H1 (cell line): ENCODE measurements around the gene NINJ2. TPM values are rescaled to one million over a fixed set of nuclear protein-coding genes. Genes with fewer than 3 reads are reported as not detected.

Experiments
- CTCF ChIA-PET: fragments of 300-600 bp; sonication (Branson Sonifier 250); formaldehyde crosslinking; loops from one replicate; lab custom pipeline; 2021; ENCODE audit not compliant: partially characterized antibody; lab: Charles Lee
- POLR2A ChIA-PET: fragments of 300-600 bp; sonication (Branson Sonifier 250); formaldehyde crosslinking; loops from one replicate; lab custom pipeline; 2021; ENCODE audit warnings: inconsistent platforms; ENCODE audit not compliant: partially characterized antibody; lab: Charles Lee
- DNase-seq, 2 experiments: peaks; one replicate each; pipeline versions ENCODE4 v3.0.0 to v3.0.0-alpha.2; 2010 to 2022; ENCODE audit warnings: low spot score in 2 of 2, low read depth in 1 of 2, mixed read lengths in 1 of 2
- FAIRE-seq: peaks from 2 replicates; lab custom pipeline; 2011; peaks lifted over from hg19 to GRCh38; lab: Jason Lieb, UNC
- H2AFZ ChIP-seq: 2 replicates; pipeline ENCODE4 v1.8.1; 2012; ENCODE audit warnings: low read length, inconsistent platforms
- H2AK5ac ChIP-seq: 2 replicates; pipeline ENCODE4 v1.6.1; 2013; ENCODE audit warnings: low read depth, low read length
- H2BK120ac ChIP-seq: replicated peaks from 2 replicates; pipeline ENCODE3; 2013; ENCODE audit warnings: low read depth, low read length, inconsistent platforms
- H2BK12ac ChIP-seq: 2 replicates; pipeline ENCODE4 v1.6.1; 2013; ENCODE audit warnings: low read depth, low read length
- H2BK15ac ChIP-seq: 2 replicates; pipeline ENCODE4 v1.6.1; 2013; ENCODE audit warnings: low read length
- H2BK20ac ChIP-seq: 2 replicates; pipeline ENCODE4 v1.6.1; 2013; ENCODE audit warnings: low read length
- H2BK5ac ChIP-seq: 2 replicates; pipeline ENCODE4 v1.6.1; 2013; ENCODE audit warnings: low read depth, low read length
- H3K14ac ChIP-seq: 2 replicates; pipeline ENCODE4 v1.6.1; 2013; ENCODE audit warnings: inconsistent platforms; ENCODE audit not compliant: insufficient read length
- H3K18ac ChIP-seq: 2 replicates; pipeline ENCODE4 v1.6.1; 2013; ENCODE audit warnings: low read length; ENCODE audit errors: extremely low read depth
- H3K23ac ChIP-seq: 2 replicates; pipeline ENCODE4 v1.6.1; 2013; ENCODE audit warnings: inconsistent platforms; ENCODE audit not compliant: insufficient read length
- H3K23me2 ChIP-seq: 2 replicates; pipeline ENCODE4 v1.6.1; 2013; ENCODE audit warnings: low read depth, low read length
- H3K27ac ChIP-seq: 2 replicates; pipeline ENCODE4 v1.6.1; 2011; ENCODE audit warnings: low read depth, low read length, inconsistent platforms
- H3K27me3 ChIP-seq, 4 experiments: replicated peaks in 1 of 4; 1 replicate in 1 of 4; 2 replicates in 3 of 4; pipeline versions ENCODE4 v1.6.1 to v1.8.1; 2011 to 2013; ENCODE audit warnings: low read length in 3 of 4, mild to moderate bottlenecking in 3 of 4, inconsistent platforms in 2 of 4, mixed read lengths in 2 of 4, moderate library complexity in 1 of 4; ENCODE audit not compliant: control insufficient read depth in 3 of 4, insufficient read depth in 3 of 4; ENCODE audit errors: extremely low read depth in 1 of 4
- H3K36me3 ChIP-seq, 4 experiments: 2 replicates each; pipeline versions ENCODE4 v1.6.1 to v1.8.1; 2011 to 2013; ENCODE audit warnings: mild to moderate bottlenecking in 4 of 4, low read length in 3 of 4, moderate library complexity in 2 of 4, control low read depth in 1 of 4, inconsistent platforms in 1 of 4; ENCODE audit not compliant: insufficient read depth in 4 of 4, control insufficient read depth in 2 of 4
- H3K4ac ChIP-seq: replicated peaks from 2 replicates; pipeline ENCODE3; 2013; ENCODE audit warnings: low read length, low read depth, mixed read lengths, inconsistent platforms; ENCODE audit not compliant: insufficient read length
- H3K4me1 ChIP-seq, 4 experiments: replicated peaks in 1 of 4; 1 replicate in 1 of 4; 2 replicates in 3 of 4; pipeline versions ENCODE4 v1.6.1 to v1.8.1; 2011 to 2013; ENCODE audit warnings: low read length in 3 of 4, inconsistent platforms in 2 of 4, mixed read lengths in 1 of 4; ENCODE audit not compliant: insufficient read depth in 4 of 4, control insufficient read depth in 3 of 4
- H3K4me2 ChIP-seq, 2 experiments: 2 replicates each; pipeline versions ENCODE4 v1.6.1 to v1.8.1; 2011 to 2013; ENCODE audit warnings: low read depth in 2 of 2, low read length in 2 of 2, control low read depth in 1 of 2, inconsistent platforms in 1 of 2, mild to moderate bottlenecking in 1 of 2; ENCODE audit not compliant: insufficient read depth in 1 of 2
- H3K4me3 ChIP-seq, 4 experiments: fragments of 200-600, 300-600 bp in 1 of 4; sonication (generic), shearing (Covaris generic), sonication (Bioruptor Twin) in 1 of 4; 2 replicates each; pipeline versions ENCODE4 v1.5.1 to v1.8.1; 2011 to 2016; ENCODE audit warnings: low read length in 4 of 4, low read depth in 3 of 4, control low read depth in 2 of 4, inconsistent platforms in 2 of 4, mild to moderate bottlenecking in 2 of 4, mixed read lengths in 1 of 4, moderate library complexity in 1 of 4; ENCODE audit not compliant: insufficient read depth in 2 of 4; ENCODE audit errors: extremely low read depth in 1 of 4
- H3K56ac ChIP-seq: replicated peaks from 2 replicates; pipeline ENCODE3; 2013; ENCODE audit warnings: low read depth, mild to moderate bottlenecking, mixed read lengths, low read length, inconsistent platforms; ENCODE audit not compliant: insufficient read length
- H3K79me1 ChIP-seq: 2 replicates; pipeline ENCODE4 v1.6.1; 2013; ENCODE audit warnings: low read depth, low read length, control low read depth
- H3K79me2 ChIP-seq, 2 experiments: 2 replicates each; pipeline versions ENCODE4 v1.6.1 to v1.8.1; 2012 to 2013; ENCODE audit warnings: low read length in 2 of 2, mild to moderate bottlenecking in 2 of 2, inconsistent platforms in 1 of 2; ENCODE audit not compliant: insufficient read depth in 2 of 2, control insufficient read depth in 1 of 2
- H3K9ac ChIP-seq, 4 experiments: replicated peaks in 1 of 4; 1 replicate in 1 of 4; 2 replicates in 3 of 4; pipeline versions ENCODE4 v1.6.1 to v1.8.1; 2011 to 2013; ENCODE audit warnings: low read depth in 3 of 4, low read length in 3 of 4, control low read depth in 2 of 4, mild to moderate bottlenecking in 2 of 4, moderate library complexity in 2 of 4, inconsistent platforms in 1 of 4; ENCODE audit errors: extremely low read depth in 1 of 4
- H3K9me3 ChIP-seq, 2 experiments: 2 replicates each; pipeline versions ENCODE4 v1.6.1 to v1.8.1; 2012 to 2013; ENCODE audit warnings: mild to moderate bottlenecking in 2 of 2, moderate library complexity in 2 of 2, control low read depth in 1 of 2, inconsistent platforms in 1 of 2, low read depth in 1 of 2, low read length in 1 of 2, mixed read lengths in 1 of 2; ENCODE audit not compliant: insufficient read depth in 2 of 2
- H4K20me1 ChIP-seq, 2 experiments: replicated peaks in 1 of 2; 2 replicates each; pipeline versions ENCODE3 to v1.8.1; 2011 to 2013; ENCODE audit warnings: inconsistent platforms in 2 of 2, low read length in 2 of 2, mild to moderate bottlenecking in 1 of 2; ENCODE audit not compliant: insufficient read depth in 2 of 2, control insufficient read depth in 1 of 2
- H4K5ac ChIP-seq: 2 replicates; pipeline ENCODE4 v1.6.1; 2013; ENCODE audit warnings: low read length, low read depth, mixed read lengths, inconsistent platforms; ENCODE audit not compliant: insufficient read length
- H4K8ac ChIP-seq: 2 replicates; pipeline ENCODE4 v1.8.0; 2013; ENCODE audit warnings: mild to moderate bottlenecking, moderate library complexity, low read length, inconsistent platforms; ENCODE audit not compliant: insufficient read depth; ENCODE audit errors: extremely low read depth
- H4K91ac ChIP-seq: replicated peaks from 2 replicates; pipeline ENCODE3; 2013; ENCODE audit warnings: low read length, mixed read lengths, inconsistent platforms; ENCODE audit not compliant: insufficient read length
- POLR2A ChIP-seq, 2 experiments: IDR thresholded peaks; 1 replicate in 1 of 2; 2 replicates in 1 of 2; pipeline ENCODE4 v1.6.1; 2011; ENCODE audit warnings: low read depth in 2 of 2, low read length in 2 of 2, mild to moderate bottlenecking in 2 of 2; ENCODE audit errors: control extremely low read depth in 1 of 2
- RBBP5 ChIP-seq: IDR thresholded peaks from 2 replicates; pipeline ENCODE4 v1.7.1; 2012; ENCODE audit warnings: low read depth, mild to moderate bottlenecking, inconsistent platforms, low read length, moderate library complexity, borderline replicate concordance
- YY1 ChIP-seq: IDR thresholded peaks from 2 replicates; pipeline ENCODE4 v1.6.1; 2011; ENCODE audit warnings: low read depth, mild to moderate bottlenecking, low read length
- WGBS, 2 experiments: shearing (Covaris generic) in 1 of 2; methylation state at CpG; one replicate each; pipeline versions ENCODE4 v1.1.6 to v1.1.7; 2013 to 2015; ENCODE audit warnings: low lambda C conversion rate in 2 of 2, mixed read lengths in 2 of 2, inconsistent platforms in 1 of 2, low coverage in 1 of 2, missing lambda C conversion rate in 1 of 2; ENCODE audit not compliant: insufficient replicate concordance in 2 of 2, insufficient coverage in 1 of 2, insufficient read length in 1 of 2; ENCODE audit errors: extremely low coverage in 1 of 2, missing lambda C conversion rate in 1 of 2; 5-methylcytosine and 5-hydroxymethylcytosine counted together
- polyA plus RNA-seq, 7 experiments: library from polyadenylated mRNA; depleted of rRNA in 3 of 7; stranded (reverse) in 5 of 7; unstranded in 2 of 7; fragments of >200 nt in 5 of 7; fragments of 200-250 nt in 2 of 7; gene quantifications; 1 replicate in 5 of 7; 2 replicates in 1 of 7; 4 replicates in 1 of 7; pipeline versions ENCODE4 v1.2.1 to v1.2.3, GENCODE V29; 2011 to 2013; ENCODE audit warnings: missing spikeins in 2 of 7, mixed read lengths in 2 of 7
- total RNA-seq: library from RNA; stranded (reverse); fragmentation: NEBNext Ultra II Directional; extraction: Animal tissue kit (Norgen Biotek cat#: 25700); gene quantifications from 2 replicates; pipeline ENCODE4 v1.2.1, GENCODE V29; 2021

Gene NINJ2
- total and polyA plus RNA-seq, 2 of the 8 experiments (the other 6 are each of a cell fraction or from before 2014, with no cell fraction given), result 1.4 TPM; not detected in 1

GRCh38 chr12:690466-690865 lies 27.2 kb upstream of the NINJ2 start:
- TF ChIP-seq RBBP5 (no peak), YY1 (no peak), POLR2A (IDR thresholded peaks at IDR 0.05; ENCODE audit: control extremely low read depth in 1 of 2, low read depth in 2 of 2, low read length in 2 of 2) (no peak)
- CTCF ChIA-PET, result interaction anchor here (1.0 to 2.8 kb wide), 4 partner anchors 10 to 114 kb away, joined by 3 to 9 read pairs (median 4); no protein-coding TSS in a partner anchor

More at GRCh38 chr12:690466-690865, 27.2 kb upstream of the NINJ2 start:
- Histone ChIP-seq H3K9me3 (peaks cover 6 to 7% of the 10 kb centered on the region in 2 experiments; a peak in 3 of 4 replicates), H3K4me2 (no peak overlapping the region), H3K79me2 (no peaks in the 10 kb centered on the region), H2BK5ac (no peak overlapping the region), H3K4me3 (no peak overlapping the region), H3K18ac (no peak overlapping the region), H2BK120ac (no peak overlapping the region), H4K5ac (no peak overlapping the region), H4K8ac (no peak overlapping the region), H4K20me1 (no peaks in the 10 kb centered on the region), H3K23ac (no peak overlapping the region), H3K27ac (no peak overlapping the region), H2BK12ac (no peak overlapping the region), H3K14ac (no peak overlapping the region), H3K27me3 (no peaks in the 10 kb centered on the region), H2BK15ac (no peak overlapping the region), H3K23me2 (peaks cover 2% of the 10 kb centered on the region; the same call in 1 of the 2 replicates), H3K4me1 (peaks cover 0 to 2% (median 0%) of the 10 kb centered on the region in 4 experiments; a peak in 2 of 7 replicates), H3K36me3 (no peaks in the 10 kb centered on the region), H2AFZ (no peak overlapping the region), H3K4ac (no peak overlapping the region), H3K79me1 (no peaks in the 10 kb centered on the region), H4K91ac (no peak overlapping the region), H2BK20ac (no peak overlapping the region), H2AK5ac (no peak overlapping the region), H3K56ac (no peak overlapping the region), H3K9ac (no peak overlapping the region)
- POLR2A ChIA-PET, result no interaction called here
- FAIRE-seq (no peak), DNase-seq (no peak)
- 91% methylated on average over 12 of the region's 12 CpGs; no CpG with 5 or more reads in 1 of the 2 experiments for WGBS, 2 experiments
